OCI-LY1 (cell line): ENCODE measurements around the gene MYO1E.

Experiments
- EZH2 ChIP-seq: fragments of 200-600 bp; sonication (generic), shearing (Covaris generic); IDR thresholded peaks from 2 replicates; pipeline ENCODE4 v1.8.0; 2017; ENCODE audit warnings: borderline replicate concordance, mixed run types, mild to moderate bottlenecking, antibody characterized with exemption, low read length, moderate library complexity, mixed read lengths
- TF ChIP-seq, protein P1 (sequence below): fragments of 200-600 bp; sonication (generic), shearing (Covaris generic); IDR thresholded peaks from 2 replicates; pipeline ENCODE4 v1.5.1; 2017; ENCODE audit warnings: mild to moderate bottlenecking, antibody characterized with exemption, low read length, moderate library complexity, mixed read lengths

DNA sequence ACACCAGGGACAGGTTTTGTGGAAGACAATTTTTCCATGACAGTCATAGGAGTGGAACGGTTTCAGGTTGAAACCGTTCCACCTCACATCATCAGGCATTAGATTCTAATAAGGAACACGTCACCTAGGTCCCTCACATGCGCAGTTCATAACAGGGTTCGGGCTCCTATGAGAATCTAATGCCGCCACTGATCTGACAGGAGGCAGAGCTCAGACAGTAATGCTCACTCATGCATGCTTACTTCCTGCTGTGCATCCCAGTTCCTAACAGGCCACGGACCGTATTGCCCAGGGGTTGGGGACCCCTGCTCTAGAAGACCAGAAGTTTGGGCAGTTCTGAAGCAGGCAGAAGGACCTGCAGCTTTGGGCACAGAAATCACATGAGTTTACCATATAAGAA lies 61.5 kb downstream of the MYO1E start:
- TF ChIP-seq, protein P1, sequence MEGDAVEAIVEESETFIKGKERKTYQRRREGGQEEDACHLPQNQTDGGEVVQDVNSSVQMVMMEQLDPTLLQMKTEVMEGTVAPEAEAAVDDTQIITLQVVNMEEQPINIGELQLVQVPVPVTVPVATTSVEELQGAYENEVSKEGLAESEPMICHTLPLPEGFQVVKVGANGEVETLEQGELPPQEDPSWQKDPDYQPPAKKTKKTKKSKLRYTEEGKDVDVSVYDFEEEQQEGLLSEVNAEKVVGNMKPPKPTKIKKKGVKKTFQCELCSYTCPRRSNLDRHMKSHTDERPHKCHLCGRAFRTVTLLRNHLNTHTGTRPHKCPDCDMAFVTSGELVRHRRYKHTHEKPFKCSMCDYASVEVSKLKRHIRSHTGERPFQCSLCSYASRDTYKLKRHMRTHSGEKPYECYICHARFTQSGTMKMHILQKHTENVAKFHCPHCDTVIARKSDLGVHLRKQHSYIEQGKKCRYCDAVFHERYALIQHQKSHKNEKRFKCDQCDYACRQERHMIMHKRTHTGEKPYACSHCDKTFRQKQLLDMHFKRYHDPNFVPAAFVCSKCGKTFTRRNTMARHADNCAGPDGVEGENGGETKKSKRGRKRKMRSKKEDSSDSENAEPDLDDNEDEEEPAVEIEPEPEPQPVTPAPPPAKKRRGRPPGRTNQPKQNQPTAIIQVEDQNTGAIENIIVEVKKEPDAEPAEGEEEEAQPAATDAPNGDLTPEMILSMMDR: no peak
- no peak for TF ChIP-seq EZH2
